HG02623 (cell line): Measurements from ENCODE around the gene MPHOSPH9.

Experiments
- ATAC-seq: cut with Tn5 transposase; IDR thresholded peaks from one replicate; pipeline ENCODE4 v1.9.1; 2021; ENCODE audit warnings: moderate library complexity; ENCODE audit not compliant: unreplicated experiment

MPHOSPH9 gene

DNA sequence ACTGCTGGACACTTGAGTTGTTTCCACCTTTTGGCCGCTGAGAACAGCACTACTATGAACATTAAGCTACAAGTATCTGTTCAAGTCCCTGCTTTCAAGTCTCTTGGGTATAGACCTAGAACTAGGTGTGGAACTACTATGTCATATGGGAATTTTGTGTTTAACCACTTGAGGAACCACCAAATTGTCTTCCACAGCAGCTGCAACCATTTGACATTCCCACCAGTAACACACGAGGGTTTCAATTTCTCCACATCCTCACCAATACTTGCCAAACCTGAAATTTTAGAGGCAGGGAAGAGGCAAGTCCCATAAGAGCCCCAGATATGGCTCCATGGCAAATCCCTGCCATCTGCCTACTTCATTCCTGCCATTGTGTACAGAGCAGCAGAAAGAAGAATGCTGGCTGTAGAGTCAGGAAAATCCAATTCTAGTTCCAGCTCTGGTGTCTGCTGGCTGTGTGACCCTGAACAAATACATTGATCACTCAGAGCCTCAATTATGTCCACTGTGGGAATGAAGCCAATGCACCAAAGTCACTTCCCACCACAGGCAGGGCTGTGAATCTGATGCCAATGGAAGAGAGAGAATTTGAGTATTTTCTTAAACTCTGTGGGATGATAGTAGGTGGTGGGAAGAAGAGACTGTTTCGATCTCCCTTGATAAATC lies 99.9 kb downstream of the MPHOSPH9 start:
- ATAC-seq: no peak

DNA sequence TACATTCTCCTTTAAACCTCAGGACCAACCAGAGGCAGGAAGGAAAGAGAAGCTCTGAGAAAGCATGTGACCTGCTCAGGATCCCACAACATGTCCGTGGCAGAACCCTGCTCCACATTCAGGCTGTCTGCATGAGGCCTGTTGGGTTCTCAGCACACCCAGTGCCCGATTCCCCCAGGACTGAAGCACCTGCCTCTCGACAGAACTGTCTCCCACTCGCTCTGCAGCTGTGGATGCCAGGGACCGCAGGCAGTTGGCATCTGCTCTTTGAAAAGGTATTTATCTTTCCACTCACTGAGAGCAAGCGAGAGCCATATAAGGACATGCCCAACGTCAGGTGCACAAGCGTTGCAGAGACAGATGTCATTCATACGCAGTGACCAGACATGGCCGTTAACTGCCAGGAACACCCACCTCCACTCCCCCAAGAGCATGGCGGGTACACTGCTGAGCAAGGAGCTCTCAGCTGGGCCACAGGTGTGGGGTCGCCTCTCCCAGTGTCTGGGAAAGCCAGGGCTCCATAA lies 101.0 kb downstream of the MPHOSPH9 start:
- ATAC-seq: no peak

- ATAC-seq: no peak
Observed at GRCh38 chr12:123131291-123131832, 101.6 kb downstream of the MPHOSPH9 start.

GRCh38 chr12:123129621-123130020 lies 103.3 kb downstream of the MPHOSPH9 start:
- ATAC-seq: no peak

DNA sequence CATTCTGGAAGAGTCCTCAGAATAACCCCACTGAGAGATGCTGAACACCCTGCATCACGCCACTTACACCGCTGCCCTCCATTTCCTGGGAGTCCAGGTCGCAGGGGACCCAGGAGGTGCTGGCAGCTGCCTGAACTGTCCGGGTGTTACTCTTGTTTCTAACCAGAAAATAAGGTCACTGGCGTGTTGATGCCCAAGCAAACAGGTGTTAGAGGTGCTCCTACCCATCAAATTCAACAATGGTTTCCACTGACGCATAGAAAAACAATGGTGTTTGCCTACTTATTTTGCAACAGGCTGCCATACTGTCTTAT lies 105.8 kb downstream of the MPHOSPH9 start:
- no peak for ATAC-seq

DNA sequence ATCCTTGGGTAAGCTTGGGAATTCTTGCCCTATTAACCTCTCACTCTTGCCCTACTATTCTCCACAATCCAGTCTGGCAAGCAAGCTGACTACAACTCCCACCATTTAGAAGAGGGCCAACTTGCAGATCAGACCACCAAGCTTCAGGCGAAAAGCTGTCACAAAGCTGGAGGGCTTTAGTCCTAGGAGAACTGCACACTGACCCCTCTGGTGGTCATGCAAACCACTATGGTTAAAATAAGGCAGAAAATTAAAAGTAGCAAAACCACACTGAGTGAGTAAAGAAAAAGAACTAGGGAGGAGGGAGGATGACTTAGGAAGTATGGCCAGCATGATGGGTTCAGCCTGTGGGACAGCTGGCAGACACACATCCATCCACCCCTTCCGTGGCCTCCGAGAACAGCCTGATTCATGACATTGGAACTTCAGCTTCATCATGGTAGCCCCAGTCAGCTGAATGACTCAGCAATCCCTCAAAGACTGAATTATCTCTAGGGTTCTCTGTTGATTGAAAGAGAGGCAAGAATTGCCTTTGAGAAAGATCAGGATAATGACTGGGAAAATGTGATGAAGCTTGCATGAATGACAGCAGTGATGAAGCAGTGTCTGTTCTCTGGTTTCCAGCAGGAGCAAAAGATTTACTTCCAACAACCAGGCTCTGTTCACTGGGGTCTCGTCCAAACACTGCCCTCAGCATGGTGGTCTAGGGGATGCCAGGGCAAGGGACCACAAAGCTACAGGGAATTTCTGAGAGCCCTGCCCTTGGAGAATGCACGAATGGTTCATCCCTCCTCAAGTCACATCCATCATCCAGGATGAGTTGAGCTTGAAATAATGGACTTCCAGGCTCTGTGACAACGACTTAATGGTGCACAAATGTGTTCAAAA lies 106.4 kb downstream of the MPHOSPH9 start:
- no peak for ATAC-seq

DNA sequence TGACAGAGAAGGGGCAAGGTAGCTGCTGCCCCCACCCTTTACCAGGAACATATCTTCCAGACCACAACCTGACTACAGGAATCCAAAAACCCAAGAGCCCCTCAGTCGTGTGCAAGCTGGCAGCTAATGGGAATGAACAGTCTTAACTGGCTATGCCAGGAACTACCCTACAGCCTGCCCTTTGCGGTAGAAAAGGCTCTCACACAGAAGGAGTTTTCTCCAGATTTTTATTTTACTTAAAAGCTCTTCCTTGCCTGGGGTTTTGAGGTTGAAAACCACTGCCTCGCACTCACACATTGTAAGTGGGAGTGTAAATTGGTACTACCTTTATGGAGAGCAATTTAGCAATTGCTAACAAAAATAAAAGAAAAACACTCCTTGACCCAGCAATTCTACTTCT lies 110.3 kb downstream of the MPHOSPH9 start:
- no peak for ATAC-seq

- ATAC-seq: no peak
Observed at GRCh38 chr12:123121670-123122069, 111.3 kb downstream of the MPHOSPH9 start.

DNA sequence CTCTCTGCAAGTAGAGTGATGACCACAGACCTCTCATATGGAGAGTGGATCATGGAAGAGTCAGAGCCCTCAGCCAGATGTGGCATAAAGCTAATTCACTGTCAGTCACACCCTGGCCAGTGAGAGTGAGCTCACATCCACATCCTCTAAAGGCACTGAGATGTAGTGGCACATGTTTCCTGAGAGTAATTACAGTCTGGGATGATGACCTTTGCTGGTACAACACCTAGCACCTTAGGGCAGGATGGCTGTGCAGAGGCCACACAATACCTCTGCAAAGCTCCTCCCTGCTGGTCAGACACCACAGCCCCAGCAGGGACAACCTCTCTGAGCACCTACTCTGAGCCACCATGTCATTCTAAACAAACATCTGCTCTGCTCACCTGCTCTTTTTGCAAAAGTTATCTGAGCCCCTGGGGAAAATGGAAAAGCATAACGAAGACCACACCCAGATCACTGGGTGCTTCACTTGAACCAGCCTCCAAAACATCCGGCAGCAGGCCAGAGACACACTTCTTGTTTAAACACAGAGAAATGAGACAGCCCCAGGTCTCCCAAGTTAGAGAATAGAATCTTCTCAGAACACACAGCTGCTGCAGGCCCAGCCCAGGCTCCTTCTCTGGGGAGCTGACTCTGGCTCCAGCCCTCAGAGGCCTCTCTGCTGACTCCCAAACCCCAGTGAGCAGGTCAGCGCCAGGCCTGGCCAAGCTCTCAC lies 112.3 kb downstream of the MPHOSPH9 start:
- ATAC-seq: no peak

GRCh38 chr12:123119808-123120207 lies 113.1 kb downstream of the MPHOSPH9 start:
- ATAC-seq: peak; percentile 80

DNA sequence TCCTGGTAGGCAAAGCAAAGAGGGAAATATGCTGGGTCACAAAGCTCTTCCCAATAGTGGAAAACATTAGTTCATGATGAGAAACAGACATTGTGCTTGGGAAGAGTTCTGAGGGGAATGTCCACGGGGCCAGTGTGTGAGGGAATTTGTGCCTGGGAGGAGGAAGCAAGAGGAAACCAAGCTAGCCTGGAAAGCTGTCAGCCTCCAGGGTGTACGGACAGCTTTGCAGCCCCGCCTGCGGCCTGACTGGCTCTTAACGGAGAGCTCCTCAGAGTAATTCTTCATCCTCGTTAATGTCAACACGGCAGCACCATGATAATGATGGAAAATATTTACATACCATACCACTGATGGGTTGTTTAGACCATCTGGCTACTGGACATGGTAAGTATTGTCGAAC lies 114.4 kb downstream of the MPHOSPH9 start:
- ATAC-seq: no peak

DNA sequence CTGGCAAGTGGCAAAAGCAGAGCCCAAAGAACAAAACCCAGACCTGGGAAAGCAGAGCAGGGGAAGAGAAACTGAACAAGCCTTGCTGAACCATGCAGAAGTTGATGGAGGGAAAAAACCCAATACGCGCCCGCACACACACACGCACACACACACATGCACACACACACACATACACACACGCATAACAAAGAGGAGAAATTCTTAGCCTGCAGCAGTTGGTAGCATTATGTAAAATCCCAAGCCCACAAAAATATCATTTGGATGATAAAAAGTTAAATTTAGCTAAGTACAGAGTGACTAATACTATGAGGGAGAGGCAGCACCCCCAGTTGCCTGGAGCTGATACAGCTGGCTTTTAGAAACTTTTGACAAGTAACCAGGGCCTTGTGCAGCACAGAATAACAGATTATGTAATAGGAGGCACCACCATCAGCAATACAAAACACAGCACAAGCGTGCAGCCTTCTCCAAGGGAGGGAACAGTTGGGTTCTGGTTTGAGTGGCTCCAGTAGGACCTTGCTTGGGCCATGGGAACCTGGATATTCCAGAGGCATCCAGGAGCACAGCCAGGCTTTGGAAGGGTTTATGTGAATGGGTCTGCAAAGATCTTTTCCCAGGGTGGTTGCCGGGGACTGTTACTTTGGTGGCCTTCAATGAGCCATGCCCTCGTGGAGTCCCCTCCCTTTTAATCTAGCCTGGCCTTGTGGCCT lies 117.4 kb downstream of the MPHOSPH9 start:
- no peak for ATAC-seq

DNA sequence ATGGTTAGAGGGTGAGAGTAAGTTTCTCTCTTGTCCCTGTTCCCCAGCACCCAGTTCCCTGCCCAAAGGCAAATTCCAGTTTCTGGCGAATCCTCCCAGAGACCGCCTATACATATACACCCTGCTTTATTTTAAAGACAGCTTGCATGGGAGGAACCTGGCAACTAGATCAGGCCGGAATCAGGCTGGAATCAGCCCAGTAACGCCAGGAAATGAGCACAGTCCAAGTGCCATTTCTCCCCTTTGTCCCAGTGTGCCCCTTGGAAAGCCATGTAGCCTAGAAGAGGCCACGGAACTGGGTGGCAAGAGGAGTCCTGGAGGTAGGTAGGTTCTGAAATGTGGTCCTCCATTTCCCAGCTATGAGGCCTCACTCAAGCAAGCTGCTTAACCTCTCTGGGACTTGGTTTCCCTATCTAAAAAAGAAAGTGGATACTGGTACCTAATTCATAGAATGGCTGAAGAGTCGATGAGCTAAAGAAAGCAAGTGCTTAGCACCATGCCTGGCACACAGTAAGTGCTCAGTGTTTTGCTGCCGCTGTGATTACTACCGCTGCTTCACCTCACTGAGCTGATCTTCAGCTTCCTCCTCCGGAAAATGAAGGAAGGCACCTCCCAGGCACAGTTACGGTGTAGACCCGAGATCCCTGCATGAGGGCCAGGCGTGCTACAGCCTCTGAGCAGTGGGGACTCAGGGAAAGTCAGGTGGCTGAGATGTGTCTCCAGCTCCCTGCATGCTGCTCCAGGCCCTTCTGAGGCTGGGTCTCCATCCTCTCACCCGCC lies 118.4 kb downstream of the MPHOSPH9 start:
- ATAC-seq: no peak

DNA sequence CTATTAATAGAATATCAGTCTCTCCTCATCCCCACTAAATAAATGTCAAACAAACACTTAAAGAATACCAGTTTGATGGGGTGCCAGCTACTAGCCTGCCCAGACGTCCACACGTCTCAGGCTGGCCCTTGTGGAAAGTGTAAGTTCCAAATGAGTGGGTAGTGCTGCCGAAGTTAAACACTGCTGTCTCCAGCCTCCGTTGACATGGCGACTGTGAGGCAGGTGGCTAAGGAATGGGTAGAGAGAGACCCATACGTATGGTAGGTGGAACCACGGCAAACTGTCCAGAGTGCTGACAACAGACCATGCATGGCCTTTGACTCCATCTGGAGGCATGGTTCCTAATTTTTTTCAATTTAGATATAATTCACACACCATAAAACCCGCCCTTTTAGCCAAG lies 119.9 kb downstream of the MPHOSPH9 start:
- ATAC-seq: no peak

DNA sequence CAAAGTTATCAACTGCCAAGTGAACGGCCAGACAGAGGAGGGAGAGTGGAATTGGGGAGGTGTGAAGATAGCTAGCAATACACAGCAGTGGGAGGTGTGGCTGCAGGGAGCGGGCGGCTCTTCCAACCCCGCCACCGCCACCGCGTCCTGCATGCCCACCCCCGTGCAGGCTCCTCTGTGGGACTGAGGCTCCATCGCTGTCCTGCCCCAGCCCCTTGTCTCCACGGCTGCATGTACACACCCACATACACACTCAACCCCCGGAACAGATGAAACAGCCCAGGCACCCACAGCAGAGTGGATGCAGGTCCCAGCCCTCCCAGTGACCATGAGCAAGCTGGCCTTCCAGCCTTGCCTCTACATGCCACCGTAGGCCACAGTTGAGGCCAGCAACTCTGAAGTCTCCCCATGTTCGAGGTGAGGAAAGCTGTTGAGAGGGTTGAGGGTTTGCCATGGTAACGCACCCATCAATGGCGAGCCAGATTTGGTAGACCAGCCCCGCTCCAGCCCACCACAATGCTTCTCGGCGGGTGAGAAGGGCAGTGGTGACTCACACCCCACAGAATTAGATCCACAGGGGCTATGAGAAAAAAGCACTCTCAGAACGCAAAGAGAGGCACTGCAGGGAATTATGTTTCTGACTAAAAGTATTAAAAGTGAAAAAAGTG lies 121.3 kb downstream of the MPHOSPH9 start:
- no peak for ATAC-seq

- no peak for ATAC-seq
Observed at GRCh38 chr12:123109319-123109772, 123.6 kb downstream of the MPHOSPH9 start.

GRCh38 chr12:123108682-123109066 lies 124.3 kb downstream of the MPHOSPH9 start:
- ATAC-seq: no peak

DNA sequence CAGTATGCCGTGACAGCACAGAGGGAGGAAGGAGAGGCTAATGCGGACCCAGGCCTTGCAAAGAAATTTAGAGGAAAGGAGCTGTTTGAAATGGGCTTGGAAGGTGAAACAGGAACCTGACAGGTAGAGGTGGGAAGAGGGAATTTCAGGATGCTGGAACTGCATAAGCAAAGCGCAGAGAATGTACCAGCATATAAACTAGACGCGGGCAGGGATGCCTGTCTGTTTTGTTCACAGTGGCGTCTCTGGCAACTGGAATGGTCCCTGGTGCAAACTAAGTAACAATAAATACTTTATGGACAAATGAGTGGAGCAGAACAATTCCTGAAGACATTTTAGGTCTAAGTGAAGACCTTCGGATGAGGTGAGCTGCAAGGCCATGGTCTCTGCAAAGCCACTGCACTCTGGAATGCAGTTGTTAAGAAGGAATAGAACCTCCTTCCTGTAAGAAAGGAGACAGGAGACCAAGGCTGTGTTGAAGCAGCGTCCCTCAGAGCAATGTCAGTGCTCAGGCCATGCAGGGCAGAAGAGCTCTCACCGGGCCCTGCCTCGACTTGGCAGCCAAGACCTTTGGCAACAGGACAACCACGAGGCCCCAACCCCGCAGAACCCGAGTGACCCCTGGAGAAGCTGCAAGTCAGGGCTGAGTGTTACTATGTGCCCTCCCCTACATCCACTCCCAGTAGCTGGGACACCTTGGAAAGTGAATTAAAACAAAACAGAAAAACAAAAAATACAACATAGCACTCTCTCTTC lies 124.8 kb downstream of the MPHOSPH9 start:
- no peak for ATAC-seq
